ENCODE results near the gene CDC42. TPM values are rescaled to one million over a fixed set of nuclear protein-coding genes. Genes with fewer than 3 reads are reported as not detected.

Gene CDC42
- polyA plus RNA-seq, 1 donor from 2014 or later, result 913 TPM

DNA sequence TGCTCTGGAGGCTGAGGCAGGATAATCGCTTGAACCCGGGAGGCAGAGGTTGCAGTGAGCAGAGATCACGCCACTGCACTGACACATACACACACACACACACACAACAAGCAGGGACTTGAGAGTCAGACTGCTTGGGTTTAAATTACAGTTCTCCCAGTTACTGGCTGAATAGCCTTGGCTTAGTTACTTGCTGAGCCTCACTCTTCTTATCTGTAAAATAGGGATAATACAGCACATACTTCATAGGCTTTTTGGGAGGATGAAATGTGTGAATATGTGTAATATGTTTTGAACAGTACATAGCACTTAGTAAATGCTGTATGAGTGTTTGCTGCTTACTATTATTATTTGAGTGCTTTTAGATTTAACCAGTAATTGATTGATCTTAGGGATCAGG is 23.8 kb downstream of the CDC42 start:
- TF ChIP-seq RAD21 (conservative IDR thresholded peaks at IDR 0.05) (no peak), EZH2 (IDR thresholded peaks at IDR 0.05; ENCODE audit: borderline replicate concordance, insufficient read depth, low read length, poor library complexity, severe bottlenecking) (no peak), TAF1 (IDR thresholded peaks at IDR 0.05; ENCODE audit: low read depth) (no peak), SMC3 (conservative IDR thresholded peaks at IDR 0.05; ENCODE audit: poor library complexity) (no peak), MXI1 (conservative IDR thresholded peaks at IDR 0.05; ENCODE audit: poor library complexity, severe bottlenecking) (no peak)
- TF ChIP-seq, protein P1, sequence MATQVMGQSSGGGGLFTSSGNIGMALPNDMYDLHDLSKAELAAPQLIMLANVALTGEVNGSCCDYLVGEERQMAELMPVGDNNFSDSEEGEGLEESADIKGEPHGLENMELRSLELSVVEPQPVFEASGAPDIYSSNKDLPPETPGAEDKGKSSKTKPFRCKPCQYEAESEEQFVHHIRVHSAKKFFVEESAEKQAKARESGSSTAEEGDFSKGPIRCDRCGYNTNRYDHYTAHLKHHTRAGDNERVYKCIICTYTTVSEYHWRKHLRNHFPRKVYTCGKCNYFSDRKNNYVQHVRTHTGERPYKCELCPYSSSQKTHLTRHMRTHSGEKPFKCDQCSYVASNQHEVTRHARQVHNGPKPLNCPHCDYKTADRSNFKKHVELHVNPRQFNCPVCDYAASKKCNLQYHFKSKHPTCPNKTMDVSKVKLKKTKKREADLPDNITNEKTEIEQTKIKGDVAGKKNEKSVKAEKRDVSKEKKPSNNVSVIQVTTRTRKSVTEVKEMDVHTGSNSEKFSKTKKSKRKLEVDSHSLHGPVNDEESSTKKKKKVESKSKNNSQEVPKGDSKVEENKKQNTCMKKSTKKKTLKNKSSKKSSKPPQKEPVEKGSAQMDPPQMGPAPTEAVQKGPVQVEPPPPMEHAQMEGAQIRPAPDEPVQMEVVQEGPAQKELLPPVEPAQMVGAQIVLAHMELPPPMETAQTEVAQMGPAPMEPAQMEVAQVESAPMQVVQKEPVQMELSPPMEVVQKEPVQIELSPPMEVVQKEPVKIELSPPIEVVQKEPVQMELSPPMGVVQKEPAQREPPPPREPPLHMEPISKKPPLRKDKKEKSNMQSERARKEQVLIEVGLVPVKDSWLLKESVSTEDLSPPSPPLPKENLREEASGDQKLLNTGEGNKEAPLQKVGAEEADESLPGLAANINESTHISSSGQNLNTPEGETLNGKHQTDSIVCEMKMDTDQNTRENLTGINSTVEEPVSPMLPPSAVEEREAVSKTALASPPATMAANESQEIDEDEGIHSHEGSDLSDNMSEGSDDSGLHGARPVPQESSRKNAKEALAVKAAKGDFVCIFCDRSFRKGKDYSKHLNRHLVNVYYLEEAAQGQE (IDR thresholded peaks at IDR 0.05; ENCODE audit: borderline replicate concordance), result no peak
- Histone ChIP-seq H4K20me1 (ENCODE audit: insufficient read depth) (peaks cover 29% of the 10 kb centered on the region), H3K9me3 (ENCODE audit: low read length) (no peaks in the 10 kb centered on the region), H3K4me3 (ENCODE audit: low read length) (no peak overlapping the region), H3K27me3 (ENCODE audit: insufficient read depth, low read depth, low read length) (no peaks in the 10 kb centered on the region), H3K36me3 (ENCODE audit: insufficient read depth, low read length) (no peaks in the 10 kb centered on the region), H3K9ac (ENCODE audit: low read length) (no peak overlapping the region), H3K9me2 (ENCODE audit: insufficient read depth, low read length) (no peaks in the 10 kb centered on the region), H3K27ac (ENCODE audit: low read length) (no peak overlapping the region), H3K4me2 (ENCODE audit: low read length) (no peak overlapping the region), H3F3A (ENCODE audit: insufficient read depth, low read length, poor library complexity, severe bottlenecking) (no peaks in the 10 kb centered on the region), H3K79me2 (replicated peaks; ENCODE audit: insufficient read depth, low read length) (peaks cover 85% of the 10 kb centered on the region), H2AFZ (ENCODE audit: low read depth, low read length) (no peak overlapping the region)

DNA sequence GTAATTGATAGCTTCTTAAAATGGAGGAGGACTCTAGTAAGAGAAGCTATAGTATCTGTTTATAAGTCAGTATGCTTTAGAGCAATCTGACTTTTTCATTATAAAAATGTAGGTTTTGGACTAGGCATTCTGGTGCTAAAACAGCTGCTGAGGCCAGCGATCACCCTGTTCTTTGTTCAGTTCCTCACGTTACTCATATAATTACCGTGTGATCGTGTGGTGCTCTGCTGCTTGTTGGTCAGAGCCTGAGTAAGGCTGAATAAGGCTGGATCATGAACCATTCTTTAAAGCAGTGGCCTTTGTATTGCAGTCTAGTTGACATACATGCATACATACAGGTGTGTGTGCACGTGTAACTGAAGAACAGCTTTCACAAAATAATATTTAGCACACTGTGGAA is 25.2 kb downstream of the CDC42 start:
- H3K79me2 ChIP-seq (replicated peaks; ENCODE audit: insufficient read depth, low read length), result peaks cover 74% of the 10 kb centered on the region
- no peak overlapping the region for H3K4me2 ChIP-seq (ENCODE audit: low read length)
- no peak overlapping the region for H3K9ac ChIP-seq (ENCODE audit: low read length)
- no peaks in the 10 kb centered on the region for H3K36me3 ChIP-seq (ENCODE audit: insufficient read depth, low read length)
- H3K27ac ChIP-seq (ENCODE audit: low read length), result peak overlapping the region; percentile 2
- TF ChIP-seq MXI1 (conservative IDR thresholded peaks at IDR 0.05; ENCODE audit: poor library complexity, severe bottlenecking), result no peak
- no peak for TF ChIP-seq SMC3 (conservative IDR thresholded peaks at IDR 0.05; ENCODE audit: poor library complexity)
- no peak for TF ChIP-seq POLR2AphosphoS5 (IDR thresholded peaks at IDR 0.05)
- no peak for TF ChIP-seq RAD21 (conservative IDR thresholded peaks at IDR 0.05)
- no peak for TF ChIP-seq EP300 (conservative IDR thresholded peaks at IDR 0.05; ENCODE audit: poor library complexity, severe bottlenecking)
- no peak for TF ChIP-seq TAF1 (IDR thresholded peaks at IDR 0.05; ENCODE audit: low read depth)
- TF ChIP-seq EZH2 (IDR thresholded peaks at IDR 0.05; ENCODE audit: borderline replicate concordance, insufficient read depth, low read length, poor library complexity, severe bottlenecking), result no peak
- TF ChIP-seq, protein P2, sequence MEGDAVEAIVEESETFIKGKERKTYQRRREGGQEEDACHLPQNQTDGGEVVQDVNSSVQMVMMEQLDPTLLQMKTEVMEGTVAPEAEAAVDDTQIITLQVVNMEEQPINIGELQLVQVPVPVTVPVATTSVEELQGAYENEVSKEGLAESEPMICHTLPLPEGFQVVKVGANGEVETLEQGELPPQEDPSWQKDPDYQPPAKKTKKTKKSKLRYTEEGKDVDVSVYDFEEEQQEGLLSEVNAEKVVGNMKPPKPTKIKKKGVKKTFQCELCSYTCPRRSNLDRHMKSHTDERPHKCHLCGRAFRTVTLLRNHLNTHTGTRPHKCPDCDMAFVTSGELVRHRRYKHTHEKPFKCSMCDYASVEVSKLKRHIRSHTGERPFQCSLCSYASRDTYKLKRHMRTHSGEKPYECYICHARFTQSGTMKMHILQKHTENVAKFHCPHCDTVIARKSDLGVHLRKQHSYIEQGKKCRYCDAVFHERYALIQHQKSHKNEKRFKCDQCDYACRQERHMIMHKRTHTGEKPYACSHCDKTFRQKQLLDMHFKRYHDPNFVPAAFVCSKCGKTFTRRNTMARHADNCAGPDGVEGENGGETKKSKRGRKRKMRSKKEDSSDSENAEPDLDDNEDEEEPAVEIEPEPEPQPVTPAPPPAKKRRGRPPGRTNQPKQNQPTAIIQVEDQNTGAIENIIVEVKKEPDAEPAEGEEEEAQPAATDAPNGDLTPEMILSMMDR (IDR thresholded peaks at IDR 0.05; ENCODE audit: poor library complexity, severe bottlenecking), result no peak
- TF ChIP-seq, protein P1 (IDR thresholded peaks at IDR 0.05; ENCODE audit: borderline replicate concordance), result no peak
- H3K9me2 ChIP-seq (ENCODE audit: insufficient read depth, low read length), result no peaks in the 10 kb centered on the region
- H3K4me3 ChIP-seq (ENCODE audit: low read length), result no peak overlapping the region
- no peaks in the 10 kb centered on the region for H3F3A ChIP-seq (ENCODE audit: insufficient read depth, low read length, poor library complexity, severe bottlenecking)
- no peaks in the 10 kb centered on the region for H3K27me3 ChIP-seq (ENCODE audit: insufficient read depth, low read depth, low read length)
- peaks cover 24% of the 10 kb centered on the region for H4K20me1 ChIP-seq (ENCODE audit: insufficient read depth)
- no peak overlapping the region for H2AFZ ChIP-seq (ENCODE audit: low read depth, low read length)
- no peaks in the 10 kb centered on the region for H3K9me3 ChIP-seq (ENCODE audit: low read length)

All from neural cell (in vitro differentiated cells).